SW 1271 (cell line): ENCODE results near the gene EML5.
"Not testable (repeated sequence)": the region's sequence is repeated elsewhere in the genome, so short reads cannot be mapped to it uniquely, and the experiment has no call there.

Experiments used
- DNase-seq, 2 experiments: peaks; one replicate each; lab custom pipeline; 2025; lab: John Stamatoyannopoulos, UW

EML5 gene

GRCh38 chr14:88792473-88793258, at the start of gene EML5:
Gene EML5, minus strand, starts transcription at chr14:88792953. Its CDS starts 450 bp downstream, at chr14:88792503.
- DNase-seq = peak; percentile 40 to 67

GRCh38 chr14:88842414-88842813, 49.7 kb upstream of the EML5 start:
- no peak for DNase-seq

- no peak for DNase-seq
These were observed 49.0 kb upstream of the EML5 start for GRCh38 chr14:88841741-88842140.

GRCh38 chr14:88840926-88841325, 48.2 kb upstream of the EML5 start:
- DNase-seq = no peak

- no peak for DNase-seq
These were observed 45.3 kb upstream of the EML5 start for GRCh38 chr14:88838015-88838414.

GRCh38 chr14:88837495-88837894, 44.7 kb upstream of the EML5 start:
- no peak for DNase-seq

GRCh38 chr14:88835661-88836060, 42.9 kb upstream of the EML5 start:
- DNase-seq = no peak

GRCh38 chr14:88834883-88835431, 42.2 kb upstream of the EML5 start:
- no peak for DNase-seq

GRCh38 chr14:88831284-88831683, 38.5 kb upstream of the EML5 start:
- DNase-seq = peak; percentile 10 to 17

GRCh38 chr14:88829685-88830302, 37.0 kb upstream of the EML5 start:
- no peak for DNase-seq

GRCh38 chr14:88829188-88829587, 36.4 kb upstream of the EML5 start:
- no peak for DNase-seq

GRCh38 chr14:88825503-88825902, 32.8 kb upstream of the EML5 start:
- no peak for DNase-seq

GRCh38 chr14:88825078-88825458, 32.3 kb upstream of the EML5 start:
- DNase-seq = peak in 1 of 2 experiments; percentile 40

GRCh38 chr14:88824314-88825077, 31.7 kb upstream of the EML5 start, which contains the start of gene TTC8:
Gene TTC8, plus strand, starts transcription at chr14:88824651. Its CDS starts 57 bp downstream, at chr14:88824708.
- DNase-seq = peak; percentile 73 to 93

GRCh38 chr14:88823968-88824313, 31.2 kb upstream of the EML5 start:
- no peak for DNase-seq

- no peak for DNase-seq
These were observed 29.1 kb upstream of the EML5 start for GRCh38 chr14:88821888-88822287.

- no peak for DNase-seq
These were observed 28.6 kb upstream of the EML5 start for GRCh38 chr14:88821378-88821777.

- DNase-seq = not testable (repeated sequence)
These were observed 26.9 kb upstream of the EML5 start for GRCh38 chr14:88819674-88820073.

- no peak for DNase-seq
These were observed 25.3 kb upstream of the EML5 start for GRCh38 chr14:88818018-88818417.

- no peak for DNase-seq
These were observed 23.2 kb upstream of the EML5 start for GRCh38 chr14:88815980-88816379.

GRCh38 chr14:88808359-88808758, 15.6 kb upstream of the EML5 start:
- no peak for DNase-seq

- no peak for DNase-seq
These were observed 11.7 kb upstream of the EML5 start for GRCh38 chr14:88804477-88804876.
